Endodermal cell (in vitro differentiated cells): ENCODE measurements around the gene NFATC1. TPM values are rescaled to one million over a fixed set of nuclear protein-coding genes. Genes with fewer than 3 reads are reported as not detected.

ENCODE experiments used
- DNase-seq: peaks from one replicate; pipeline ENCODE4 v3.0.0-alpha.2; 2017
- H3K27ac ChIP-seq: 2 replicates; pipeline ENCODE4 v1.5.1; 2013; ENCODE audit warnings: mild to moderate bottlenecking, low read depth, low read length, moderate library complexity
- H3K27me3 ChIP-seq: 2 replicates; pipeline ENCODE4 v1.6.1; 2013; ENCODE audit warnings: mild to moderate bottlenecking, low read length, moderate library complexity; ENCODE audit not compliant: insufficient read depth, control insufficient read depth, poor library complexity, severe bottlenecking
- H3K36me3 ChIP-seq: 2 replicates; pipeline ENCODE4 v1.7.0; 2013; ENCODE audit warnings: mild to moderate bottlenecking, low read length, moderate library complexity; ENCODE audit not compliant: control insufficient read depth, insufficient read depth
- H3K4me1 ChIP-seq: one replicate; pipeline ENCODE4 v1.7.0; 2013; ENCODE audit warnings: low read length; ENCODE audit not compliant: control insufficient read depth, insufficient read depth
- H3K4me3 ChIP-seq: 2 replicates; pipeline ENCODE4 v1.5.1; 2013; ENCODE audit warnings: mild to moderate bottlenecking, low read length, moderate library complexity
- H3K9ac ChIP-seq: 2 replicates; pipeline ENCODE4 v1.6.1; 2013; ENCODE audit warnings: mild to moderate bottlenecking, low read length, moderate library complexity; ENCODE audit not compliant: poor library complexity, severe bottlenecking; ENCODE audit errors: extremely low read depth
- H3K9me3 ChIP-seq: 2 replicates; pipeline ENCODE4 v1.6.1; 2013; ENCODE audit warnings: mild to moderate bottlenecking, low read length, moderate library complexity; ENCODE audit not compliant: control insufficient read depth
- H3K27ac Mint-ChIP-seq: 2 replicates; pipeline ENCODE4 v1.8.0; 2020; ENCODE audit warnings: mixed read lengths
- H3K27me3 Mint-ChIP-seq: 2 replicates; pipeline ENCODE4 v1.8.0; 2021; ENCODE audit warnings: mild to moderate bottlenecking, mixed read lengths; ENCODE audit not compliant: insufficient read depth
- H3K36me3 Mint-ChIP-seq: 2 replicates; pipeline ENCODE4 v1.8.0; 2020; ENCODE audit warnings: low read depth, mixed read lengths
- H3K4me1 Mint-ChIP-seq: 2 replicates; pipeline ENCODE4 v1.8.0; 2020; ENCODE audit warnings: mixed read lengths
- H3K4me3 Mint-ChIP-seq: 2 replicates; pipeline ENCODE4 v1.8.0; 2020; ENCODE audit warnings: mild to moderate bottlenecking, moderate library complexity, mixed read lengths
- H3K9me3 Mint-ChIP-seq: 2 replicates; pipeline ENCODE4 v1.8.0; 2020; ENCODE audit warnings: mild to moderate bottlenecking, mixed read lengths
- CTCF ChIP-seq: fragments of 200-600 bp; sonication (generic); conservative IDR thresholded peaks from 2 replicates; pipeline ENCODE4 v1.5.0; 2021; ENCODE audit warnings: antibody characterized with exemption, mild to moderate bottlenecking
- WGBS, 2 experiments: methylation state at CpG; one replicate each; pipeline versions ENCODE4 v1.1.5 to v1.1.7; 2013; ENCODE audit warnings: missing lambda C conversion rate in 2 of 2, mixed read lengths in 1 of 2; ENCODE audit not compliant: insufficient coverage in 1 of 2, insufficient read length in 1 of 2; 5-methylcytosine and 5-hydroxymethylcytosine counted together
- total RNA-seq, 2 donors: library from RNA; stranded (reverse); fragmentation: NEBNext Ultra II Directional in 1 of 2; extraction: Animal tissue kit (Norgen Biotek cat#: 25700) in 1 of 2; gene quantifications; 2 replicates in 1 of 2; 3 replicates in 1 of 2; pipeline ENCODE4 v1.2.1, GENCODE V29; 2021

NFATC1 gene
- total RNA-seq, 2 donors from 2014 or later: 23.4 to 32.5 TPM

DNA sequence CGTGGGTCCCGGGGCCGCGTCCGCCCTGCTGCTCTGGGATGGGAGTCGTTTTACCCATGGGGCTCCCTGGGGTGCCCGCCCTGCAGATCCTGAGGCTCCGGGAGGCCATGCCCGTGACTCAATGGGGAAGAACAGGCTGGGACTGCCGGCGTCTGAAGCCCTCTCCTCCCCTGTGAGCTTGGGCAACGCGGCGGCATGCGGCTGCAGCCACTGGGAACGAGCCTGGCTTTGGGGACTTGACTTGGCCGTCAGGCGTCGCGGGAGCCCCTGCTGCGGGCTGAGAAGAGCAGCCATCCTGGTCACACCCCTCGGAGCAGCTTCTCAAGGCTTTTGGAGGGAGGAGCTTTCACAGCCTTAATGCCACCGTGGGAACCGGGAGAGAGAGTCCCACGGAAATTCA lies 157.0 kb downstream of the NFATC1 start:
- H3K9me3 ChIP-seq: no peaks in the 10 kb centered on the region
- peaks cover 10% of the 10 kb centered on the region for H3K9me3 Mint-ChIP-seq
- H3K4me3 Mint-ChIP-seq: no peak overlapping the region
- no peaks in the 10 kb centered on the region for H3K36me3 Mint-ChIP-seq
- peak; percentile 50 for DNase-seq
- H3K4me1 Mint-ChIP-seq: no peaks in the 10 kb centered on the region
- no peaks in the 10 kb centered on the region for H3K27me3 ChIP-seq
- H3K27me3 Mint-ChIP-seq: no peaks in the 10 kb centered on the region
- no peaks in the 10 kb centered on the region for H3K4me1 ChIP-seq
- H3K4me3 ChIP-seq: no peak overlapping the region
- 90 to 92% methylated on average over 18 to 25 of the region's 25 CpGs for WGBS, 2 experiments
- H3K9ac ChIP-seq: no peak overlapping the region
- no peak for TF ChIP-seq CTCF
- no peak overlapping the region for H3K27ac Mint-ChIP-seq
- no peak overlapping the region for H3K27ac ChIP-seq
- no peaks in the 10 kb centered on the region for H3K36me3 ChIP-seq

DNA sequence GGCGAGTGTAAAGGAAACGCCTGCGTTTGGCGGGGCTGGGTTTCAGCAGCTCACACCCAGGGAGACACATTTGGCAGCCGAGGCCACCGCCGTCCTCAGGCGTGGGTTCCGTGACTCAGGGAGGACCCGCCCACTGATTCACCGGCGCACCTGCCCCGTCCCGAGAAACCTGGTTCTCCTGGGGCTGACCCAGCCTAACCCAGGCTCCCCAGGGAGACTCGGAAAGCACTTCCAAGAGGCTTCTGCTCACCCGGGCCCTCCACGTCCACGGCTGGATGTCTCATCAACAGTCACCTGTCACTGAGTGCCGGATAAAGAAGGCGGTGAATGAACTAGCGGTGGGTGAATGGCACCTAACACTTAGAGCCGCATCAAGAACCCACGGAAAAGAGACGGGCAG lies 157.4 kb downstream of the NFATC1 start:
- H3K9me3 ChIP-seq: no peaks in the 10 kb centered on the region
- no peak for DNase-seq
- H3K4me1 ChIP-seq: no peaks in the 10 kb centered on the region
- H3K4me3 ChIP-seq: no peak overlapping the region
- no peak for TF ChIP-seq CTCF
- no peaks in the 10 kb centered on the region for H3K27me3 Mint-ChIP-seq
- peaks cover 10% of the 10 kb centered on the region for H3K9me3 Mint-ChIP-seq
- no peaks in the 10 kb centered on the region for H3K27me3 ChIP-seq
- WGBS, 2 experiments: 91 to 94% methylated on average over 19 to 24 of the region's 24 CpGs
- H3K27ac Mint-ChIP-seq: no peak overlapping the region
- H3K9ac ChIP-seq: no peak overlapping the region
- H3K4me3 Mint-ChIP-seq: no peak overlapping the region
- no peak overlapping the region for H3K27ac ChIP-seq
- no peaks in the 10 kb centered on the region for H3K4me1 Mint-ChIP-seq
- no peaks in the 10 kb centered on the region for H3K36me3 ChIP-seq
- H3K36me3 Mint-ChIP-seq: no peaks in the 10 kb centered on the region

- H3K4me3 ChIP-seq: no peak overlapping the region
- no peak overlapping the region for H3K9ac ChIP-seq
- no peaks in the 10 kb centered on the region for H3K9me3 ChIP-seq
- H3K27me3 Mint-ChIP-seq: no peaks in the 10 kb centered on the region
- TF ChIP-seq CTCF: no peak
- no peaks in the 10 kb centered on the region for H3K36me3 Mint-ChIP-seq
- no peaks in the 10 kb centered on the region for H3K4me1 Mint-ChIP-seq
- peak; percentile 38 for DNase-seq
- H3K4me3 Mint-ChIP-seq: no peak overlapping the region
- peaks cover 5% of the 10 kb centered on the region for H3K9me3 Mint-ChIP-seq
- H3K27me3 ChIP-seq: no peaks in the 10 kb centered on the region
- no peaks in the 10 kb centered on the region for H3K36me3 ChIP-seq
- no peaks in the 10 kb centered on the region for H3K4me1 ChIP-seq
- 93 to 94% methylated on average over 24 to 25 of the region's 25 CpGs for WGBS, 2 experiments
- H3K27ac ChIP-seq: no peak overlapping the region
- no peak overlapping the region for H3K27ac Mint-ChIP-seq
Measured at GRCh38 chr18:79553696-79554095, 158.0 kb downstream of the NFATC1 start.
